Mucosa of descending colon (tissue), 3 donors: Measurements from ENCODE around the gene SLC27A5. TPM values are rescaled to one million over a fixed set of nuclear protein-coding genes. Genes with fewer than 3 reads are reported as not detected.

Experiments used
- ATAC-seq: fragments of 200-7000 bp; cut with Tn5 transposase; one replicate; pipeline ENCODE4 v1.9.1; 2020; ENCODE audit warnings: mild to moderate bottlenecking, moderate library complexity
- DNase-seq, 3 donors: peaks; one replicate each; pipeline ENCODE4 v3.0.0-alpha.2; 2020
- H3K36me3 ChIP-seq: fragments of 200-600 bp; one replicate; pipeline ENCODE4 v1.8.0; 2021; ENCODE audit warnings: low read depth, mild to moderate bottlenecking
- H3K4me1 ChIP-seq: fragments of 200-600 bp; one replicate; pipeline ENCODE4 v1.8.0; 2021; ENCODE audit warnings: low read depth, mild to moderate bottlenecking
- H3K4me3 ChIP-seq: fragments of 200-600 bp; one replicate; pipeline ENCODE4 v1.8.0; 2021; ENCODE audit warnings: mild to moderate bottlenecking
- H3K9me3 ChIP-seq: fragments of 200-600 bp; one replicate; pipeline ENCODE4 v1.8.0; 2021; ENCODE audit warnings: mild to moderate bottlenecking
- CTCF ChIP-seq: fragments of 200-600 bp; IDR thresholded peaks from one replicate; pipeline ENCODE4 v1.8.0; 2022; ENCODE audit warnings: antibody characterized with exemption, mild to moderate bottlenecking
- intact Hi-C, 2 donors: fragments of 100-400 bp; cut with DNase I in 1 of 2; cut with micrococcal nuclease in 1 of 2; formaldehyde crosslinking; loops; one replicate each; pipeline versions ENCODE4 v1.11.0 to v1.11.1; 2022; cut with DNase I, micrococcal nuclease
- total RNA-seq, 3 donors: library from RNA; stranded (reverse); fragmentation: NEBNext Ultra II Directional in 2 of 3; extraction: Animal tissue kit (Norgen Biotek cat#: 25700) in 2 of 3; gene quantifications; one replicate each; pipeline versions ENCODE4 v1.2.1 to v1.2.4, GENCODE V29; 2021 to 2023
- donor health status: DM: no; HTN: no; CAD: no; lungs with moderate emphysema.
- donor health status: DM: no; HTN: no; CAD: no.
- donor health status: DM: no; HTN: yes; CAD: no.

SLC27A5 gene
- total RNA-seq, 3 donors from 2014 or later = 1.6 to 7.1 (median 3.9) TPM

- Histone ChIP-seq H3K36me3 (no peaks in the 10 kb centered on the region), H3K4me1 (peaks cover 7% of the 10 kb centered on the region), H3K9me3 (no peaks in the 10 kb centered on the region), H3K4me3 (no peak overlapping the region)
- TF ChIP-seq CTCF = no peak
- DNase-seq = no peak
- intact Hi-C loops = no loop called here
- no peak for ATAC-seq
Measured at GRCh38 chr19:58469241-58470013, 42.4 kb downstream of the SLC27A5 start.

GRCh38 chr19:58468216-58468839 is 43.5 kb downstream of the SLC27A5 start:
- no peaks in the 10 kb centered on the region for H3K9me3 ChIP-seq
- intact Hi-C loops = no loop called here
- DNase-seq (no peak), ATAC-seq (no peak)
- no peak overlapping the region for H3K4me3 ChIP-seq
- no peak for TF ChIP-seq CTCF
- H3K36me3 ChIP-seq = no peaks in the 10 kb centered on the region
- peaks cover 7% of the 10 kb centered on the region for H3K4me1 ChIP-seq

- no peaks in the 10 kb centered on the region for H3K36me3 ChIP-seq
- TF ChIP-seq CTCF = peak; percentile 8
- DNase-seq (peak; percentile 99), ATAC-seq (peak; percentile 99)
- H3K4me1 ChIP-seq = peaks cover 7% of the 10 kb centered on the region
- intact Hi-C loops = no loop called here
- H3K9me3 ChIP-seq = no peaks in the 10 kb centered on the region
- peak within 1 kb of the TSS; percentile 99 for H3K4me3 ChIP-seq
Measured at GRCh38 chr19:58466760-58467589, 44.8 kb downstream of the SLC27A5 start, which contains the start of gene ZNF324. ZNF324 (plus strand) TSS chr19:58467080; CDS start chr19:58469186, 2,106 bp downstream.

- no peaks in the 10 kb centered on the region for H3K36me3 ChIP-seq
- intact Hi-C loops = no loop called here
- ATAC-seq (peak; percentile 50), DNase-seq (no peak)
- peak overlapping the region; percentile 99 for H3K4me3 ChIP-seq
- no peak for TF ChIP-seq CTCF
- no peaks in the 10 kb centered on the region for H3K9me3 ChIP-seq
- peaks cover 7% of the 10 kb centered on the region for H3K4me1 ChIP-seq
Measured at GRCh38 chr19:58466089-58466759, 45.6 kb downstream of the SLC27A5 start.

GRCh38 chr19:58460039-58460438 is 51.8 kb downstream of the SLC27A5 start:
- no peak overlapping the region for H3K4me3 ChIP-seq
- H3K4me1 ChIP-seq = no peaks in the 10 kb centered on the region
- DNase-seq = no peak
- H3K36me3 ChIP-seq = no peaks in the 10 kb centered on the region
- ATAC-seq = no peak
- TF ChIP-seq CTCF = no peak
- intact Hi-C loops = no loop called here
- H3K9me3 ChIP-seq = no peaks in the 10 kb centered on the region
